Coronary artery (tissue), 2 donors: Measurements from ENCODE around the gene ARSJ.

ENCODE experiments used
- DNase-seq: peaks from one replicate; pipeline ENCODE4 v3.0.0-alpha.2; 2017; ENCODE audit warnings: low spot score
- H3K27ac ChIP-seq, 2 donors: fragments of 200-600 bp; sonication (generic); one replicate each; pipeline ENCODE4 v1.5.1; 2016 to 2019
- H3K4me3 ChIP-seq: fragments of 200-600 bp; sonication (generic); 2 replicates; pipeline ENCODE4 v1.5.1; 2016; ENCODE audit warnings: mild to moderate bottlenecking, moderate library complexity
- TF ChIP-seq, protein P1 (sequence below): fragments of 200-600 bp; sonication (generic); IDR thresholded peaks from one replicate; pipeline ENCODE4 v1.5.1; 2019; ENCODE audit warnings: antibody characterized with exemption

ARSJ gene

DNA sequence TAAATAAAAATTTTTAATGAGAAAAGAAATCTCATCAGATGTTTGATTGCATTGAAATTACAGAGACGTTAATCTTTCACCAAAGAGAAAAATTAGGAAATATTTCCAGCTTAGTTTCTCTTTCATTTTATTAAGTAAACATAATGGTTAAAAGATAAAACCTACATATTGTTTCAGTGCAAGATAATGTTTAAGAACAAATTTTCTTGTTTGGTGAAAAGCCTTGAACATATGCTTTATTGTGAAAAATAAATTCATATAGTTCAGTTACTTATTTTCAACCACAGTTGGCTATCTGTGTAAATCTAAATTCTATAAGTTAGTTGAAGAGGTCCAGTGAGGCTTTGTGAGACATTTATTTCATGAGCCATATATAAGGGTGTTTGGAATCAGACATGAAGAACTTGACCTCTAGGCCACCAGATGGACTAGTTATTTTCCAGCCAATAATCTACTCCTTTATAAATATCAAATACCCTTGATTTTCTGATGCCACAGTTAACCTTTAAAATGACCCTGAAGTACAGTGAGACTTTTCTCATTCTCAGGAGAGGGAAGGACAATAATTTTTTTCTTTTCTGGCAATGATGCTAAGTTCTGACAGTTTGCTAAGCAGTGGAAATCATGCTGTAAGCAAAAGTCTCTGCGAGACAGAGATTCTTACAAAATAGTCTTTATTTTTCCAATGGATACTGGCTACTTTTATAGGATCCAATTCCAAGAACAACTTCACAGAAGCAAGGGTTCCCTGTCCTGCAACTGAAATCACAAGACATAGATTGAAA is 2.5 kb downstream of the ARSJ start:
- peak overlapping the region; percentile 54 to 95 for H3K27ac ChIP-seq
- peak overlapping the region; percentile 80 for H3K4me3 ChIP-seq

DNA sequence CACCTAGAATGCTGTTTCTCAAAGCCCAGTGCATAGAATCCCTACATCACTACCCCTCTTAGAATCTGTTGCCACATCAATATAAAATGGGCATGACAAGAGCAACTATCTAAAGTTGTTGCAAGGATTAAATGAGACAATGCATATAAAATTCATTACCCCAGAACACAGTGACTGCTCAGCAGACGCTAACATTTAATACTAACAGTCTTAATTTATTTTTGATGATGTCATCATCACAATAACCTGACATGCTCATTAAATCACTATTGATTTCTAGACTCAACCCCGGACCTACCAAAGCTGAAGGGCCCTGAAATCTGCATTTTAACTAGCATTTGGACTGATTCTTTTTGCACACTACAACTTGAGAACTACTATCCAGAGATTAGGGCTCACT is 3.9 kb downstream of the ARSJ start:
- TF ChIP-seq, protein P1, sequence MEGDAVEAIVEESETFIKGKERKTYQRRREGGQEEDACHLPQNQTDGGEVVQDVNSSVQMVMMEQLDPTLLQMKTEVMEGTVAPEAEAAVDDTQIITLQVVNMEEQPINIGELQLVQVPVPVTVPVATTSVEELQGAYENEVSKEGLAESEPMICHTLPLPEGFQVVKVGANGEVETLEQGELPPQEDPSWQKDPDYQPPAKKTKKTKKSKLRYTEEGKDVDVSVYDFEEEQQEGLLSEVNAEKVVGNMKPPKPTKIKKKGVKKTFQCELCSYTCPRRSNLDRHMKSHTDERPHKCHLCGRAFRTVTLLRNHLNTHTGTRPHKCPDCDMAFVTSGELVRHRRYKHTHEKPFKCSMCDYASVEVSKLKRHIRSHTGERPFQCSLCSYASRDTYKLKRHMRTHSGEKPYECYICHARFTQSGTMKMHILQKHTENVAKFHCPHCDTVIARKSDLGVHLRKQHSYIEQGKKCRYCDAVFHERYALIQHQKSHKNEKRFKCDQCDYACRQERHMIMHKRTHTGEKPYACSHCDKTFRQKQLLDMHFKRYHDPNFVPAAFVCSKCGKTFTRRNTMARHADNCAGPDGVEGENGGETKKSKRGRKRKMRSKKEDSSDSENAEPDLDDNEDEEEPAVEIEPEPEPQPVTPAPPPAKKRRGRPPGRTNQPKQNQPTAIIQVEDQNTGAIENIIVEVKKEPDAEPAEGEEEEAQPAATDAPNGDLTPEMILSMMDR, result no peak
- H3K27ac ChIP-seq, result peak overlapping the region in 1 of 2 donors; percentile 28
- no peak for DNase-seq
- H3K4me3 ChIP-seq, result peak overlapping the region; percentile 80

More for the DNA sequence above, 2.5 kb downstream of the ARSJ start:
- DNase-seq, result no peak
- TF ChIP-seq, protein P1, result no peak

DNA sequence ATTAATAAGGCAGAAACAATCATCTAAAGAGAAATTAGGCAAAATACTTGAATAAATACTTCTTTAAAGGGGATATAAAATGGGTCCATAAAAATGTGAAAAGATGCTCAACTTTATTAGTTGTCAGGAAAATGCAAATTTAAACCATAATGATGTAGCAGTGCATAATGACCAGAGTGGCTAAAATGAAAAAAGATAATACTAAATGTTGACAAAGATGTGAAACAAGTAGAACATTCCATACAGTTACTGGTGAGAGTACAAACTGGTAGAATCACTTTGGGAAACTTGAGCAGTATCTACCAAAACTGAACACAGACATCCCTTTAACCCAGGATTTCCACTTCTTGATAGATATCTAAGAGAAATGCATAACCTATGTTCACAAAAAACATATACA is 5.0 kb downstream of the ARSJ start:
- H3K4me3 ChIP-seq, result peak overlapping the region; percentile 4
- no peak for DNase-seq
- TF ChIP-seq, protein P1, result no peak
- H3K27ac ChIP-seq, result no peak overlapping the region

DNA sequence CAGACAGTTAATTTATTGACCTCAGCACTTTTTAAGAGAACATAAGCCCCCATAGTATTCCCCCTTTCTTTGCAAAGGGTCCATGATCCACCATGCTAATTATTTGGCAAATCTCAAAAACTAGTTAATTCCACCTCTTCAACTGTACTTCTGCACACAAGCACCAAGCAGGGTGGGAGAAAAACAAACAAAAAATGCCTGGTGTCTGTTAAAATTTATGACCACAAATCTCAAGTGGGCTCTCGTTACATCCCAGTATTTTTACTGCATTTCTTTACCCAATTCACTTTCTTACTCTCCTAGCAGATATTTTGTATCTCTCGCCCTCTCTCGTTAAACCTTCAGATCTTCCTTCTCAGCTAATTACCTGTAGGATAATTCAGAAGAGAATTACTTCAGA is 6.1 kb downstream of the ARSJ start:
- H3K27ac ChIP-seq, result no peak overlapping the region
- H3K4me3 ChIP-seq, result no peak overlapping the region
- DNase-seq, result no peak
- TF ChIP-seq, protein P1, result no peak

DNA sequence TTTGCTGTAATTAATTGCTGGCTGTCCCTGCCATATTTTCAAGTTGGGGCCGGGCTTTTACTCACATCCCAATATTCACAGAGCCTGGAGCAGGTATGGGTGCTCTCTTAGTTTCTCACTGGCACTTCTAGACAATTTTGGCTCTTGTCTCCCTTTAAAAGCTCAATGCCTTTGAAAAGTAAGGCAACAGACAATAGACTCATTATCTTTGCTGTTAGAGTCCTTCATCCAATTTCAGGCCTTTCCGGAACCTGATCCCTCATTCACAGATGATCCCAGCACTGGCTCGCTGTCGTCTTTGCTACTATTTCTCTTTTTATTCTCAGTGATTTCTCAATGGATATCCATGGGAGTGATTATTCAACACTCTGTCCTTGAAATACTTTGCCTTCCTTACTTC is 6.7 kb downstream of the ARSJ start:
- H3K4me3 ChIP-seq, result no peak overlapping the region
- no peak for DNase-seq
- H3K27ac ChIP-seq, result no peak overlapping the region
- TF ChIP-seq, protein P1, result no peak

DNA sequence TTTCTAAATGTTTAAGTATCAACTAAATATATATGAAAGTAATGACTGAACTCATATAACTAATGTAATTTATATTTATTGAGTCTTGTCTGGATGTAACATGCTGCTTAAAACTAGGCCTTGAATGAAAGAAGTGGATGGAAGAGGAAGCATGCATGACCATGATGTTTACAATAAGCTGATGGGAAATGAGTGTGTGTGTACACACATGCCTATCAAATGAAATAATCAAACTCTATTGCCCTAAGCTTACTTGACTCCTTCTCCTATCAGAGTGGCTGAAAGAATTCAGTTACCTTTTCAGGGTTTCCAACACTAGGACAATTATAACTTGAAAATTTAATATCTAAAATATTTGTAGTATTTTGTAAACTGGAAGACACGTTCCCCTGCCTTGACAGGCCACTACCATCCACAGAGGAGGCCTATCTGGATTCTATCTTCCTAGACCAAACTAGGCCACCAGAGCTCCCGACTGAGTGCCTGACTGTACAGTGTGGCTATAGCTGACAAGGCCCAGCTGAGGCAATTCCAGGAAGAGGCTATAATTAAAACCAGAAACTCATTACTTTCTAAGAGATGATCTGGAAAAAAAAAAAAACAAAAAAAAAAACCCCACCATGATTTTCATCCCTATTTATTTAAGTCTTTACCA is 7.6 kb downstream of the ARSJ start:
- H3K27ac ChIP-seq, result no peak overlapping the region
- DNase-seq, result no peak

More for the DNA sequence above, 7.6 kb downstream of the ARSJ start:
- H3K4me3 ChIP-seq, result no peak overlapping the region
- TF ChIP-seq, protein P1, result no peak
